HG03066 (cell line): ENCODE measurements around the gene HACD2.

Experiments used
- ATAC-seq: cut with Tn5 transposase; IDR thresholded peaks from one replicate; pipeline ENCODE4 v1.9.1; 2021; ENCODE audit warnings: low read depth; ENCODE audit not compliant: unreplicated experiment

The HACD2 gene, protein sequence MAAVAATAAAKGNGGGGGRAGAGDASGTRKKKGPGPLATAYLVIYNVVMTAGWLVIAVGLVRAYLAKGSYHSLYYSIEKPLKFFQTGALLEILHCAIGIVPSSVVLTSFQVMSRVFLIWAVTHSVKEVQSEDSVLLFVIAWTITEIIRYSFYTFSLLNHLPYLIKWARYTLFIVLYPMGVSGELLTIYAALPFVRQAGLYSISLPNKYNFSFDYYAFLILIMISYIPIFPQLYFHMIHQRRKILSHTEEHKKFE

DNA sequence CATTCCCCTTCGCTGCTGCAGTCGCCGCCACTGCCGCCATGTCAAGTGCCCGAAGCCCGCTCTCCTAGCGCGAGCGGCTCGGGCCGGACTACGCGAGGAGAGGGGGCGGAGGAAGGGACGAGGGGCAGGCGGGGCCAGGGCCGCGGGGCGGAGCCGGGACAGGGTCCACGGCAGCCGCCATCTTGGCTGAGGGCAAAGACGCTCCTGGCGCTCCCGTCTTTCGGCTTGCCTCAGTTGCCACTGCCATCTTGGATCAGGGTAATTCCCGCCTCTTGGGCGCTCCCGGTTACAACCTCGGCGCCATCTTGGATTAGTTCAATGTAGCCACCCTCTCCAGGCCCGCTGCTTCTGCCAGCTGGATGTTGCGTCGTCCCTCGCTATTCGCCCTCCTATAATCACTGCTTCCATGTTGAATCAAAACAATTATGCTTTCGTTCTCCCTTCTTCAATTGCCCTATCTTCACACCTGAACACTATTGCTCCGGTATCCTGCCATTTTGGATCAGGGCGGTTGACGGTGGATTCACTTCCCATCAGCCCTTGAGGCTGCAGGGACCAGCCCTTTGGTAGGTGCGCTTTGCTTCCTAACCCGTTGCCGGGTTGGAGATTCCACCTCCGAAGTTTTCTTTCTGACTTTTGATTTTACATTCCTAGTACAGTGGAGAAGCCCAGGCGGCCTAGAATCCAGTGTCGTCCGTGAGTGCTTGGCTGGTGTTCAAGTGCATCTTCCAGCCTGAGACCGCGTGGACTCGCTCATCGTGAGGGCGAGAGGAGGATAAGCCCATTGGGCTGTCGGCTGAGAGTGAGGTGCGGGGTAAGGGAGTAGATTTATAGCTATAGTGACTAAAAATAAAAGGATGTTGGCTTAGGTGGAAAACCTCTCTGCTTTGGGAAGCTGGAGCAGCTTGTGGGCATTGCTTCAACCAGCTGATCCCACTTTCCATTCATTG, at the start of gene HACD2:
Gene HACD2, minus strand, starts transcription at position 66 of the 950 bp plus-strand sequence. Its CDS starts 26 bp downstream, at position 40.
- peak; percentile 91 for ATAC-seq

DNA sequence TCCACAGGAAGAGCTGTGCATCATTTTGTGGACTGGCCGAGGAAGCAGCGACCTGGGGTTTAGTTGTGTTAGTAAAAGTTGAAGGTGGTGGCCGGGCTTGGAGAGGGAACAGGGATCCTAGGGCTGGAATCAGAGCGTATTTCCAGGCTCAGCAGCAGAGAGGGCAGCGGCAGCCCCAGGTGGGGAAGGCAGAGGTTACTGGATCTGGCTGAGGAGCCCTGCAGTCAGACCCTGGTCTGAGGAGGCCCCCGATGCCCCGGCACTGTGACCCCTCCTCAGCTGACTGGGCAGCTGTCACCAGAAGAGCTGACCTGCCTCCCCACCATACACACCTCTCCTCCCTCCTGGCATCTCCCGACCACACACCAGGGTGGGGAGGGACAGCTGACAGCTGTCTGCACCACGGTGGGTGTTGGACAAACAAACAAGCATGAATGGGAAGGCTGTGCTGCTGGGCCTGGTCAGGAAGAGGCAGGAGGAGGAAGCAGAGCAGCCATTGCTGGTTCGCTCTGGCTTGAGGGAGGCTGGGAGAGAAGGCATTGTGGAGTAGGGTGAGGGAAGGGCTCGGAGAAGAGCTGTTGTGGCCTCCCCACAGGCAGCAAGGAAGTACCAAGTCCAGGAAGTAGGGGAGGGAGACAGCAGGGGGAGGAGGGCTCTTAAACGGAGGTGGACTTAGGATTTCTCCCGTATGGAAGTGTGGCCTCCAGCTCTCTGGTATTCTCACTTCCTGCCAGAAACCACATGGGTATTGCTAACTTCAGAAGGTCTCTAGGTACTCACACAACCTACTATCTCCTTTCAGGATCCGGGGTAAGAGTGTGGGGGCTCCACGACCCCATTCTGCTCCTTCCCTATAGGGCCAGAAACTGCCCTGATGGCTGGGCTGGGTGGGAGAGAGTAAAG, 49.5 kb upstream of the HACD2 start:
- ATAC-seq: no peak

DNA sequence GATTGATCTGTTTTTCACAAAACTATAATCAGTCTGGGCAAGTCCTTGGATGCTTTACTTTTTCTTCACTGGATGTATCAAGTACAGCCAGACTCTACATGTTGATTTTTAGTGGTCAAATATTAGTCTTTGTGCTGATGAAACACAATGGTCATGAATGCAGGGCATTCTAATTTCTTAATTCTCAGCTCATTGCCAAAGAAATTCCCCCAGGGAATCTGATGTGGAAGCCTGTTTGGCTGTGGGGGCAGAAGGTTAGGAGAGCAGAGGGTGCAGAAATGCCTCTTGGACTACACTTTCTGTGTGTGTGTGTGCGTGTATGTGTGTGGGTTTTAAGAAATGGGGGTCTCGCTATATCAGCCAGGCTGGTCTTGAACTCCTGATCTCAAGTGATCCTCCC, 48.7 kb upstream of the HACD2 start:
- ATAC-seq: no peak

DNA sequence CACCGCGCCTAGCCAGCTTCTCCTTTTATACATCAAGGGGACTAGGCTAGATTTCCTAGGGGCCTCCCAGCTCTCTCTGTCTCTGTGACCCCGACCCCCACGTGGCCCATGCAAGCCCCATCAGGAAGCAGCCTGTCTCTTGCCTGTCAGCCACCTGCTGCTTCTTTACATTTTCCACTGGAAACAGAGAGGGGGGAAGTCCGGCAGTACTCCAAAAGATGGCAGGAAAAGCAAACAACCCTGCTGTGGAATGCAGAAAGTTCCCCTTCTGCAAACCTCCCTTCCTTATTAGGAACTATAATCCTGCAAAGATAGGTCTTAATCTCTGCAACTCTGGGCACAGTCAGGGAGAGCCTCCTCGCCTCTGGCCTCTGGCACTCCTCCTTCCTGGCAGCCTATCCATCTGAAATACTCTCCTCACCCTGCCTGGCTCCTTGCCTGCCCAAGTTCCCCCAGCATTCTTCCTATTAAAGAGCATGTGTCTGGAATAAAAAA, 47.4 kb upstream of the HACD2 start:
- ATAC-seq: no peak

DNA sequence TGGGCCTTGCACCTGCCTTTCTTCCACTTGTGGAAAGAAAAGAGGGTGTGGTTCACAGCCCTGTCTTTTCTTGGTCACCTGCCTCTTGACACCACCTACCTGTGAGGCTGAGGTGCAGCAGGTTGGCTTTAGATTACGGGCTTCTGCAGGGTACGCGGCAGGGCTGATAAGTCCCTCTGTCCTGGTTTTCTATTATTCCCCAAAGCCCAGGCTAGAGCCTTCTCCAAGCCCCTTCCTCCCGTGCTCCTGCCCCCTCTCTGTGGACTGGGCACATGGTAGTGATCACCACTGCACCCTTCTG, 44.8 kb upstream of the HACD2 start:
- no peak for ATAC-seq

DNA sequence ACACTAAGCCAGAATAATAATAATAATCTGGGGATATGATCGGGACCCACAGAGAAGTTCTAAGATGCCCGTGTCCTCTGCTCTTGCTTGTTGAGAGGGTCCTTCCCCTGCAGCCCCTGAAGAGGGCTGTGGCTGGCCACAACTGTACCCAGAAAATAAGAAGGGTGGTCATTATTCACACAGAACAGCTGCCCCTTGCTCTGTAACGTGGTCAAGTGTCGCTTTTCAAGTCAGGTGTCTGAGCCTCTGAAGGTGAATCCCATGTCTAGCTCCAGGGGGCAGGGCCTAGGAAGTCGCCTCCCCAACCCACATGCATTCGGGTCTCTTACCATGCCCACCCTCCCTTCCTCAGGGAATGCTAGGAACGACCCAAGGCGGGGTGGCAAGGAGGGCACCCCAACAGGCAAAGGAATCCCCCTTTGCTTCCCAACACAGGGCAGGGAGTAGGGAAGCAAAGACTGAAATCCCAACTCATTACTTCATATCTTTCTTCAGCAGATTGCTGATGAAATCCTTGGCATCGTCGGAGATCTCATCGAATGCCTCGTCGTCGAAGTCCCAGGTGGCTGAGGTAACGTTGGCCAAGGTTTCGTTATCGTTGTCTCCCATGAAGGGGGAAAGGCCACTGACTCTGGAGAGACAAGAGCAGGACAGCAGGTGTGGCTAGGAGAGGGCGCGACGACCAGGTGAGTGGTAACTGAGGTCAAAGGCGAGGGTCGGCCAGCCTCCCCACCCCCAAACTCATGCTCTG, 44.3 kb upstream of the HACD2 start:
- ATAC-seq: no peak

DNA sequence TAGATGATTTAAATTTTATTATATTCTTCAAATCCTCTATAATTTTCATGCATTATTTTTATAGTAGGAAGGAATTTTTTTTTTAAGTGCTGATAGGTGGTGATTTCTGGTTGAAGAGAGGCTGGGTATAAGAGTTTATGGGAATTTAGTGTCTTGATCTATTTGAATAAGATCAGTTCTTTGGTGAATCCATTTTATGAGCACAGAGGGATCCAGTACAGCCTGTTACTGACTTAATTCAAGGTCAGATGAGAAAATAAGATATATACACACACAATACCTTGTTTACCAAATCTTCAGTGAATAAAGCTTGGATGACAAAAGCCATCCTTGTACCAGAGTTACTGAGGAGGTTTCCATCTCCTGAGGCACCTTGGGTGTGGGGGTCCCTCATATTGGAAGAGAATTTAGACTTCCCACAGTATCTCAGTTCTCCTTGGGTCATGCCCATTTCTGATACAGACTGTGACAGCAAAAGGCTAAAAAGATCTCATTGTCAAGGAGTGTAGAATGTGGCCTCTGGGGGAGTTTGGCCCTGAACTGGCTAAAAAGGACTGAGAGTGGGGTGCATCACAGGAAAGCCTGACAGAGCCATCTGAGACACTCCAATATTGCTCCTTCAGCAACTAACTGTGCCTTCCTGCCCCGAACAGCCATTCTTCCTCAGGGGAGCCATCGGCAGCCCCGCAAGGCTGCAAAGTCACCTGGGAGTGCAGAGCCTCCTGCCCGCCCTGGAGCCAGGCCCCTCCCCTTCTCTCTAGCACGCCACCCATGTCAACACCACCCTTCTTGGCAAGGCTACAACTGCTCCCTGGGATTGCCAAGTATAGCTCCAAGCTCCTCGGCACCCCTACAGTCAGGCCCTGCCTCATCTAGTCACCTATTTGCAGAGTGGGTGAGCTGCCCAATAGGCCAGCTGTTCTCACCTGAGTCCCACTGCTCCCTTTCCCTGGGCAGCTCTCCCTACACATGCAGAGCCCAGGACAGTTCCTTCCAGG, 43.1 kb upstream of the HACD2 start:
- no peak for ATAC-seq

DNA sequence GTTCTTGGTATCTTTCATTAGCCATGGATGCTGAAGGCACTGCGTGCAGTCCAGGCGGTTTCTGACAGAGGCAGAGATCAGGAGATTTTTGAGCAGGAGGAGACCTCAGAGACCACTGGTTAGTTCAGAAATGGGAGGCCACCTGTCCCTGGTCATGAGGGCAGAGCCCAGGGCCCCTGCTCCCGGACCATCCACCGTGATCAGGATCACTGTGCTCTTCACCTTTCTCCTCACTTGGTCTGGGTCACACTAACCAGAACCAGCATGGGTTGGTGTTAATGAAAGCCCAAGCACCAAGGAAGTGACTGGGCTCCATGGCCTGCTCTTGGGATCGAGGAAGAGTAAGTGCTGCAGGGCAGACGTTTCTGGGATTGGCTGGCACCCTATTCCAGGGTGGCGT, 42.0 kb upstream of the HACD2 start:
- no peak for ATAC-seq

DNA sequence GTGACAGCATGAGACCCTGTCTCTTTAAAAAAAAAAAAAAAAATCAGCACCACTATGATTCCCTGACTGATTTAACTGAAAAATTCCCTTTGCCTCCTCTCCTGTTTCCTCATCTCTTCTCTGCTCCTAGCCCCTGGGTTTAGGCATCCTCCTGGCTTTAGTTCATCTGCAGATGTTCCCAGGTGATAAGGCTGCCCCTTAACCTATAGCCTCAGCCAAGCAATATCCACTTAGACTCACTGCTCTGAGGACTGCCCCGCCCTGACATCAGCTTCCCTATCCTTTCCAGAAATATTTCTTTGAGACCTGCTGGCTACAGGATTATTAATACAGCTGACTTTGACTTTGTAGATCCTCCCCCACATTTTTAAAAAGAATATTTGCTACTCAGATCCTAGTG, 39.4 kb upstream of the HACD2 start:
- no peak for ATAC-seq

DNA sequence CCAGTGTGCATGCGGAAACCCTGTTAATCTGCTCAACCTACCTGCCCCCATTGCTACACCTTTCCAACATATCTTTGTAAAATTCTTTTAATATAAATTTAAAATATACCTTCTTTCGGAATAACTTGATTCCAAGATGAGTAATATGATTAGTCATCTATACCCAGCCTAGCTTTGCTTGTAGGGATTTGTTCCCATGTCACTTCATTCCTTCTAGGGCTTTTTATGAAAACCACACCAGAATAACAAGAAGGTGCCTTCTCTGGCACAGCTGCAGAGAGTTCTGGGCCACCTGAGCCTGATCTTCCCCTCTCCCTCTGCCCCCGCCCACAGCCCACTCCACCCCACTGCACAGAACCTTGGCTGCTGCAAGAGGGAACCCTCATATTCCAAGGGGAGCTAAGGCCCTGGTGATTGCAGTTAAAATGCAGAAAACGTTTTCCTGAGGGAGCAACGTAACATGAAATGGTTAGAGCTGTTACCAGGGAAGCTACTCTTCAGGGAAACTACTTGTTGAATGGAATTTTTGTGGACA, 38.6 kb upstream of the HACD2 start:
- ATAC-seq: no peak

DNA sequence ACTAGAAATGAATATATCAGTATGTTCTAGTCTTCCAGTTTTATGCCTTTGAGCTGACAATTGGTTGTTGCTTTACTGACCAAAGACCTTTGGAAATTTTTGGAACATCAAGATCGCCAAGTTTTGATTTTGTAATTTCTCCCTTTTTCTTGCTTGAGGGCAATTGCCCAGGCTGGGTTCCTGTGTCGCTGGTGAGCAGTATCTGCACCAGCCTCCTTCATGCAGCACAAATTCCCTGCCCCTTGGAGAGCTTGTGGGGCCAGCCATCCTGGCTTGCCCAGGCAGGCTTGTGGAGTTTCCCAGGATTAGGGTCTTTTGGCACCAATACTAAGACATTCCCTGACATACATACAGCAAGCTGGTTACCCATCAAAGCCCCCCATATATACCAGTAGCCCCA, 37.9 kb upstream of the HACD2 start:
- ATAC-seq: no peak

DNA sequence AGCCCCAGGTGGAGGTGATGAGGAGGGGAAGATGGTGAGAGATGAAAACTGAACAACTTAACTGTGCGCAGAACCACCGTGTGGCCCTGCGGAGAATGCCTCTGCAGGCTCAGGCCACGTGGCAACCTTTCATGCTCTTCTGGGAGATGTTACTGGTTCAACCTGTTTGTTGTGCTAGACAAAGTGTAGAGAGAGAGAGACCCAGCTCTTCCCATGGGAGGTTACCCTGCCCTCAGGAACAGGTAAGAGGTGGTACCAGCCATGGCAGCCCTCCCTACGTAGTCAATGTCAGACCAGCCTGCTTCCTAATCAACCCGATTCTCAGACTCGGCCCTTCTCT, 37.0 kb upstream of the HACD2 start:
- ATAC-seq: no peak

DNA sequence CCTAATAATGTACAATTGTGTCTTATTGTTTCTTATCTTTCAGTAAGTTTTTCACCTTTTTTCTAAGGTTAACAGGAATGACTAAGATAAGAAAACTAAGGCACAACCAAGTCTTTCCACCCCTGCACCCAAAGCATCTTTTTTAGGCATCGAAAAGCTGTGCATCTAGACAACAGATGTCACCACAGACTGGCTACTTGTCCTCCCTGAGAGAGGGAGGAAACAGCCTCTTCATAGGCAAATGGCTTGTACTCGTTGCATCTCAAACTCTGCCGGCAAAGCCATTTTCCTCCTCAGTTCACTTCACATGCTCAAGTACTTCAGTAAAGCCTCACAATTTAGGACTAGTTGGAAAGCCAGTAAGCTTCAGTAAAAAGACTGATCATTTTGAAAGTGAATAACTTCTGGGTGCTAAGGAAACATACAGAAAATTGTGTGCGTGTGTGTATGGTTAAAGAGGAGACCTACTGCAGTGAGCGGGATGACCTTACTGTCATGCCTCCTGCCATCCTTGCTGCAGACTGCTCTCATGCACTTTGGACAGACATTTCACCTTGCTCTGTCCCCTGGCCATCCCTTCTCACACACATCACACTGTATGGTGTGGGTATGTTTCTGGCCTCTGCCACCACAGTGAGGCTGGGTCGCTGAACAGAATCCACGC, 36.5 kb upstream of the HACD2 start:
- ATAC-seq: no peak

DNA sequence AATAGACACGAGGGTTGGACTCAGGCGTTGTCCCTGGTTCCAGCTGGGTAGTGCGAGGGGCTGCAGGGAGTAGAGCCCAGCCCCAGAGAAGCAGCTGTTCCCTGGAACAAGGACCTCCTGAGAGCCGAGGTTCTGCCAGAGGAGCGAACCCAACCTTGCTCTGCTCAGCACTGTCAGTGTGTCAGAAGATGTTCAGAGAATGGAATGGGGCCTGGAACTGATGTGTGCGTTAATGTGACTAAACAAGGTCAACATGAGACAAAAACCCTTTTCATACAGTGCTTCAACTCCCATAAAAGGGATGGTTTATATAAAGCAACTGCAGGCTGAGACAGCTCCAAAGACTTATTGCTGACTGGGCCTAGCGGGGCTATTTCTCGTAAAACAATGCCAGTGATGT, 35.5 kb upstream of the HACD2 start:
- no peak for ATAC-seq

DNA sequence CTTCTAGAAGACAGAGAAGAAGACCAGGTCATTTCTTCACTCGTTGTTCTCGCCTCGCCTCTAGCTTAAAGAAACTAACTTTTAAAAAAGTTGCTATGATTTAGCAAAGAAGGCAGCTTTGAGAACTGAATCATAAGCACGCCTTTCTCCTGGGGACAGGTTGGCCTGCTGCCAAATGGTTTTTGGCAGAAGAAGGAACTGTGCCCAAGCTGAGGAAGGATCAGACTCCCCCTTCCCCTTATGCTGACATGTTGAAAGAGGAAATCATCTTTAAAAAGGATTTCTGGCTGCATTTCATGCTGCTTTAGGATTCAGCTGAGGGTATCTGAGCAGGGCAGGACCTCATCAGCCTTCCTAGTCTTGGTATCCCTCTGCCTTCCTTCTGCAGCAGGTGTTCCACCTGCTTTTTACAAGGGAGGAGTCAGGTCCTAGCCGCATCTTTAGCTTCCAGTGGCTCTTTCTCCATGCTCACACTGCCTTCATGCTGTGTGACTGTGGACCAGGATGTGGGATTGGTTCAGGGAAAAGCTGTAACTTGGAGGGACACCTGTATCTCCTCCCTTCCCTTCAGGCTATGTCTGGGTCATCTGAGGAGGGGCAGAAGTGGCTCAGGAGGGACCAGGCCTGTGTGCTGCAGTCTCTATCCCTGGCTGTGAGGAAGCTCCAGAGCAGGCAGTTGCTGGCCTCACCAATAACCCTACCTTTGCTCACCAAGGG, 34.1 kb upstream of the HACD2 start:
- no peak for ATAC-seq

DNA sequence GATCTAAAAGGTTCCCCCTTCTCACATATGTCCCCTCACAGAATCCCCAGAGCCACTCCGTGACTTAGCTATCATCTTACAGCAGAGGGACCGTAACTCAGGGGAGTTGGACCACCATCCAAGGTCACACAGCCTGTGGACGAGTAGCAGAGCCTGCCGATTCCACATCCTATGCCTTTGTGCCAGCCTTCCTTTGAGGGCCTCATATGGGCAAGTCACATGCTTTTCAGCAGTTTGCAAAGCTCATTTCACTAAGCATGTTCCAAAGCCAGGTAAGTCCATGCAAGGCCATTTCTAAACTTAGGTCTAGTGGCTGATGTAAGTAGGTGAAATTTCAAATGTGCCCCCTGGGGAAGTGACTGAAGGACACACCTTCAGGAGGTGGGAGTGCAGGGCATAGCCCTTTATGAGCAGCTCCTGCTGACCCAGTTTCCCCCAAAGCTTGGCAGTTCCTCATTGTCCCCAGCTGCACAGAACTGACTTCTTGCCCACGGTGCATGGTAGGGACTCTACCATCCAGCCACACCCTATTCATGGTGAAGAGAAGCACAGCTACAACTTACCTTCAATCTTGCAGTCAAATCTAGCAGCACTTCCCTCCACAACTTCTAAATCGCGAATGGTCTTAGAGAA, 33.3 kb upstream of the HACD2 start:
- ATAC-seq: no peak

DNA sequence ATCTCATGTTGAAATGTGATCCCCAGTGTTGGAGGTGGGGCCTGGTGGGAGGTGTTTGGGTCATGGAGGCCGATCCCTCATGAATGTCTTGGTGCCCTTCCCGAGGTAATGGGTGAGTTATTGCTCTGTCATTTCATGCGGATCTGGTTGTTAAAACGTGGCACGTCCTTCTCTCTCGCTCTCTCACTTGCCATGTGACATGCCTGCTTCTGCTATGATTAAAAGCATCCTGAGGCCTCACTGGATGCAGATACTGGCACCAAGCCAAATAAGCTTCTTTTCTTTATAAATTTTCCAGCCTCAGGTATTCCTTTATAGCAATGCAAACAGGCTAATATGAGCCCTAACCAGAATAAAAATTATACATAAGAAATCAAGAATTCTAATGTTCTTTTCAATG, 31.7 kb upstream of the HACD2 start:
- ATAC-seq: no peak
